MCF 10A (cell line): ENCODE measurements around the gene HOXB7. TPM values are rescaled to one million over a fixed set of nuclear protein-coding genes. Genes with fewer than 3 reads are reported as not detected.
A peak's percentile ranks its signal among the peaks of the same experiment; 100 is the strongest.

Experiments used
- BruUV-seq: library from RNA; stranded (reverse); fragments of 400-500 nt; replicated peaks from 2 replicates; lab custom pipeline; 2021; lab: Mats Ljungman, UMichigan
- CTCF ChIA-PET: fragments of 300-600 bp; sonication (Branson Sonifier 250); formaldehyde crosslinking; extraction: SDS; loops from one replicate; lab custom pipeline; 2021; ENCODE audit warnings: antibody characterized with exemption, inconsistent platforms; lab: Yijun Ruan, JAX
- POLR2A ChIA-PET: fragments of 300-600, 350-650 bp; sonication (Branson Sonifier 250); formaldehyde crosslinking; extraction: SDS; loops from one replicate; lab custom pipeline; 2020; ENCODE audit warnings: antibody characterized with exemption, inconsistent platforms; lab: Yijun Ruan, JAX
- DNase-seq: peaks from one replicate; pipeline ENCODE4 v3.0.0-alpha.2; 2018; ENCODE audit not compliant: unreplicated experiment
- H3K27ac Mint-ChIP-seq: one replicate; pipeline ENCODE4 v1.8.0; 2022; ENCODE audit warnings: mild to moderate bottlenecking, low read depth, mixed read lengths; ENCODE audit not compliant: unreplicated experiment
- H3K27me3 Mint-ChIP-seq: one replicate; pipeline ENCODE4 v1.8.0; 2022; ENCODE audit warnings: mixed read lengths; ENCODE audit not compliant: insufficient read depth, unreplicated experiment
- H3K36me3 Mint-ChIP-seq: one replicate; pipeline ENCODE4 v1.8.0; 2022; ENCODE audit warnings: mild to moderate bottlenecking, moderate library complexity, mixed read lengths; ENCODE audit not compliant: insufficient read depth, unreplicated experiment
- H3K4me1 Mint-ChIP-seq: one replicate; pipeline ENCODE4 v1.8.0; 2022; ENCODE audit warnings: mixed read lengths; ENCODE audit not compliant: insufficient read depth, unreplicated experiment
- H3K4me3 Mint-ChIP-seq: one replicate; pipeline ENCODE4 v1.8.0; 2022; ENCODE audit warnings: mild to moderate bottlenecking, moderate library complexity, mixed read lengths; ENCODE audit not compliant: unreplicated experiment
- H3K9me3 Mint-ChIP-seq: one replicate; pipeline ENCODE4 v1.8.0; 2022; ENCODE audit warnings: mixed read lengths; ENCODE audit not compliant: unreplicated experiment
- CTCF ChIP-seq: fragments of 200-600 bp; IDR thresholded peaks from one replicate; pipeline ENCODE4 v1.8.0; 2022; ENCODE audit warnings: antibody characterized with exemption, mild to moderate bottlenecking; ENCODE audit not compliant: unreplicated experiment
- intact Hi-C: fragments of 100-400 bp; cut with micrococcal nuclease; formaldehyde crosslinking; loops from 2 replicates; pipeline ENCODE4 v1.14.1; 2022
- total RNA-seq: library from RNA; stranded (reverse); gene quantifications from 2 replicates; pipeline ENCODE4 v1.2.3, GENCODE V29; 2022

The HOXB7 gene
- total RNA-seq, 1 experiment from 2014 or later = not detected

GRCh38 chr17:48636177-48637018 lies 25.6 kb upstream of the HOXB7 start:
- POLR2A ChIA-PET = interaction anchor here (0.7 to 1.5 kb wide), 2 partner anchors 9 to 10 kb away, joined by 3 to 5 read pairs; partner anchors contain the start of gene HOXB9
- H3K9me3 Mint-ChIP-seq = no peaks in the 10 kb centered on the region
- H3K4me3 Mint-ChIP-seq = no peak overlapping the region
- peak; percentile 49 for DNase-seq
- CTCF ChIA-PET = interaction anchor here (0.6 to 1.6 kb wide), 10 partner anchors 11 to 591 kb away, joined by 3 to 6 read pairs (median 3); partner anchors contain the start of gene HOXB9
- no peaks in the 10 kb centered on the region for H3K36me3 Mint-ChIP-seq
- H3K4me1 Mint-ChIP-seq = peaks cover 8% of the 10 kb centered on the region
- no peak overlapping the region for H3K27ac Mint-ChIP-seq
- H3K27me3 Mint-ChIP-seq = peaks cover 90% of the 10 kb centered on the region
- intact Hi-C loops = no loop called here
- BruUV-seq = no TSS peak
- peak; percentile 47 for TF ChIP-seq CTCF

- no peak for TF ChIP-seq CTCF
- Mint-ChIP-seq H3K27ac (no peak overlapping the region), H3K27me3 (peaks cover 90% of the 10 kb centered on the region), H3K4me3 (no peak overlapping the region), H3K36me3 (no peaks in the 10 kb centered on the region), H3K4me1 (peaks cover 8% of the 10 kb centered on the region), H3K9me3 (no peaks in the 10 kb centered on the region)
- intact Hi-C loops = no loop called here
- BruUV-seq = no TSS peak
- ChIA-PET POLR2A (interaction anchor here (0.7 to 1.1 kb wide), 2 partner anchors 258 to 1043 kb away, joined by 3 to 4 read pairs; partner anchors contain the start of gene ATP5MC1), CTCF (interaction anchor here (0.6 to 0.7 kb wide), 3 partner anchors 27 to 451 kb away, joined by 3 read pairs; no protein-coding TSS in a partner anchor)
- DNase-seq = no peak
Observed at GRCh38 chr17:48634493-48635208, 23.8 kb upstream of the HOXB7 start.

- H3K36me3 Mint-ChIP-seq = no peaks in the 10 kb centered on the region
- no peak for TF ChIP-seq CTCF
- DNase-seq = no peak
- H3K27ac Mint-ChIP-seq = no peak overlapping the region
- intact Hi-C loops = no loop called here
- POLR2A ChIA-PET = no interaction called here
- H3K4me1 Mint-ChIP-seq = peaks cover 6% of the 10 kb centered on the region
- H3K27me3 Mint-ChIP-seq = peaks cover 92% of the 10 kb centered on the region
- no peak overlapping the region for H3K4me3 Mint-ChIP-seq
- BruUV-seq = no TSS peak
- CTCF ChIA-PET = interaction anchor here (0.8 kb wide), 1 partner anchor 370 kb away, joined by 3 read pairs; no protein-coding TSS in a partner anchor
- H3K9me3 Mint-ChIP-seq = no peaks in the 10 kb centered on the region
Observed at GRCh38 chr17:48633266-48633677, 22.5 kb upstream of the HOXB7 start.
